ENCODE results near the gene PPME1.
A peak's percentile ranks its signal among the peaks of the same experiment; 100 is the strongest.
"Not testable (repeated sequence)": the region's sequence is repeated elsewhere in the genome, so short reads cannot be mapped to it uniquely, and the experiment has no call there.

Gene PPME1

GRCh38 chr11:74170694-74171629 lies at the start of gene PPME1, which contains the start of gene C2CD3:
Gene PPME1 (plus strand): TSS chr11:74171289. CDS start chr11:74171422, 133 bp downstream.
Gene C2CD3 (minus strand): TSS chr11:74171002. CDS start chr11:74170792, 210 bp downstream.
- peak; percentile 95 to 97 for DNase-seq (ENCODE audit: low read depth in 2 of 2)

- DNase-seq (ENCODE audit: low read depth in 2 of 2), result no peak
Measured at GRCh38 chr11:74121804-74122203, 49.3 kb upstream of the PPME1 start.

- no peak for DNase-seq (ENCODE audit: low read depth in 2 of 2)
Measured at GRCh38 chr11:74123008-74123448, 48.1 kb upstream of the PPME1 start.

- not testable (repeated sequence) for DNase-seq (ENCODE audit: low read depth in 2 of 2)
Measured at GRCh38 chr11:74129121-74129520, 42.0 kb upstream of the PPME1 start.

GRCh38 chr11:74132833-74133232 lies 38.3 kb upstream of the PPME1 start:
- no peak for DNase-seq (ENCODE audit: low read depth in 2 of 2)

GRCh38 chr11:74133436-74133835 lies 37.7 kb upstream of the PPME1 start:
- no peak for DNase-seq (ENCODE audit: low read depth in 2 of 2)

GRCh38 chr11:74134661-74135060 lies 36.4 kb upstream of the PPME1 start:
- DNase-seq (ENCODE audit: low read depth in 2 of 2), result no peak

GRCh38 chr11:74135127-74135840 lies 35.8 kb upstream of the PPME1 start:
- no peak for DNase-seq (ENCODE audit: low read depth in 2 of 2)

- DNase-seq (ENCODE audit: low read depth in 2 of 2), result no peak
Measured at GRCh38 chr11:74138021-74138420, 33.1 kb upstream of the PPME1 start.

- no peak for DNase-seq (ENCODE audit: low read depth in 2 of 2)
Measured at GRCh38 chr11:74138572-74138971, 32.5 kb upstream of the PPME1 start.

- no peak for DNase-seq (ENCODE audit: low read depth in 2 of 2)
Measured at GRCh38 chr11:74139151-74139918, 31.8 kb upstream of the PPME1 start.

GRCh38 chr11:74139919-74140431 lies 31.1 kb upstream of the PPME1 start:
- not testable (repeated sequence) for DNase-seq (ENCODE audit: low read depth in 2 of 2)

GRCh38 chr11:74141241-74141695 lies 29.8 kb upstream of the PPME1 start:
- DNase-seq (ENCODE audit: low read depth in 2 of 2), result no peak

- DNase-seq (ENCODE audit: low read depth in 2 of 2), result no peak
Measured at GRCh38 chr11:74141908-74142307, 29.2 kb upstream of the PPME1 start.

GRCh38 chr11:74142624-74143023 lies 28.5 kb upstream of the PPME1 start:
- no peak for DNase-seq (ENCODE audit: low read depth in 2 of 2)

- DNase-seq (ENCODE audit: low read depth in 2 of 2), result no peak
Measured at GRCh38 chr11:74144592-74144991, 26.5 kb upstream of the PPME1 start.

GRCh38 chr11:74147199-74147929 lies 23.7 kb upstream of the PPME1 start:
- DNase-seq (ENCODE audit: low read depth in 2 of 2), result no peak

GRCh38 chr11:74153224-74153623 lies 17.9 kb upstream of the PPME1 start:
- no peak for DNase-seq (ENCODE audit: low read depth in 2 of 2)

GRCh38 chr11:74154620-74155281 lies 16.3 kb upstream of the PPME1 start:
- no peak for DNase-seq (ENCODE audit: low read depth in 2 of 2)

- no peak for DNase-seq (ENCODE audit: low read depth in 2 of 2)
Measured at GRCh38 chr11:74157169-74157568, 13.9 kb upstream of the PPME1 start.
